Measurements from ENCODE around the gene GATA2.

GATA2 gene

DNA sequence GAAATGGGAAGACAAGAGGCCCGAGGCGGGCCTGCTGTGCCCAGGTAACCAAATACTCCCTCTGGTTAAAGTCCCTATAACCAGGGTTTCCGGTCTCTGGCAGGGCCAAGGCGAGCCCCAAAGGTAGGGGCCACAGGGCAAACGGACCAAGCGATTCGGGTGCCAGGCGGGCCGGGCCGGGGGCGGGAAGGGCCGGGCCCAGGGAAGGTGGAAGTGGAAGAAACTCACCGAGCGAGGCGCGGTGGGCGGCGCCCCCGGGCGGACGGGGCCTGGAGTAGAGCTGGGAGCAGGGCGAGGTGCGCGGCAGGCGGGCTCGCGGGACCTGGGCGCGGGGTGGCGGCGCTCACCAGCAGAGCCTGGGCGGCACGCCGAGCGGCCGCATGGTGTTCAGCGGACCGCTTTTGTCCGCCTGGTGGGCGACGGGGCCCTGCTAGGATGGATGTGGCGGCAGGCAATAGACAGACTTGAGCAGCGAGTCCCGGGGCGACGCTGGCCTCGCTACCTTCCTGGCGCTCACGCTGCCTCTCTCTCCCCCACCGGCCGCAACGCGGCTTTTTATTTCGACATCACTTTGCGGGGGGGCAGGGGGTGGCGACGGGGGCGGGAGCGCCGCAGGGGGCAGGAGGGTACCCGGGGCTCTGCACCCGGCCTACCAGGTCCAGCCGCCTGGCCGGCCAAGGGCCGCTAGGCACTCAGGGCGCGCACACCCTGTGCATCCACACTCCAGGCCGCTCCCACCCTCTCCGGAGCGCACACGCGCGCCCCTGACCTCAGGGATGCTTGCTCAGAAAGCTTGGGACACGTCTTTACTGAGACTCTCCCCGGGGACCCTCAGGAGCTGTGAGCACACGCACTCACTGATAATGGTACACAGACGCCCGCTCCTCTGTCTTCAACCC is at the start of gene GATA2:
GATA2 (minus strand) TSS at position 531 of the 899 bp plus-strand sequence. CDS start 6,170 bp downstream, outside the sequence.
- DNase-seq (ENCODE audit: low read depth in 1 of 2, low spot score in 1 of 2) = no peak

DNA sequence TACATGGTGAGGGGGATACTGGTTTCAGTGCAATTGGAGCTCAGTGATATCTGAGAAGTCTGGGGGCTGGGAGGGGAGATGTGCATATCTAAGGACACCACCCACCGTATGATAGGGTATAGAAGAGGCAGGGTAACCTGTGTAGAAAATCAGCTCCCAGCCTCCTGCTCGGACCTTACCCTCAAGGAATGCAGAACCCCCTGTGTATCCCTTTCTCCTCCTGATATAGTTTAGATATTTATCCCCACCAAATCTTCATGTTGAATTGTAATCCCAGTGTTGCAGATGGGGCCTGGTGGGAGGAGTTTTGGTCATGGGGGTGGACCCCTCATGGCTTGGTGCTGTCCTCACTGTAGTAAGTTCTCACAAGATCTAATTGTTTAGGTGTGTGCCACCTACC is 48.2 kb upstream of the GATA2 start:
- no peak for DNase-seq (ENCODE audit: low read depth in 1 of 2, low spot score in 1 of 2)

DNA sequence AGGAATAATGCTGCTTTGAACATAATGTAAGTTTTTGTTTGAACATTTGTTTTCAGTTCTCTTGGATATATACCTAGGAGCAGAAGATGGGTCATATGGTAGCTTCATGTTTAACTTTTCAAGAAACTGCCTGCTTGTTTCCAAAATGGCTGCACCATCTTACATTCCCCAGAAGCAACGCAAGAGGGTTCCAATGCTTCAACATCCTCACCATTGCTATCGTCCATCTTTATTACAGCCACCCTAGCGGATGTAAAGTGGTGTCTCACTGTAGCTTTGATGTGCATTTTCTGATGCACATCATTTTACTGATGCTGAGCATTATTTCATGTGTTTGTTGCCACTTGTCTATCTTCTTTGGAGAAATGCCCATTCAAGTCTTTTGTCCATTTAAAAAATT is 46.4 kb upstream of the GATA2 start:
- DNase-seq (ENCODE audit: low read depth in 1 of 2, low spot score in 1 of 2) = no peak

DNA sequence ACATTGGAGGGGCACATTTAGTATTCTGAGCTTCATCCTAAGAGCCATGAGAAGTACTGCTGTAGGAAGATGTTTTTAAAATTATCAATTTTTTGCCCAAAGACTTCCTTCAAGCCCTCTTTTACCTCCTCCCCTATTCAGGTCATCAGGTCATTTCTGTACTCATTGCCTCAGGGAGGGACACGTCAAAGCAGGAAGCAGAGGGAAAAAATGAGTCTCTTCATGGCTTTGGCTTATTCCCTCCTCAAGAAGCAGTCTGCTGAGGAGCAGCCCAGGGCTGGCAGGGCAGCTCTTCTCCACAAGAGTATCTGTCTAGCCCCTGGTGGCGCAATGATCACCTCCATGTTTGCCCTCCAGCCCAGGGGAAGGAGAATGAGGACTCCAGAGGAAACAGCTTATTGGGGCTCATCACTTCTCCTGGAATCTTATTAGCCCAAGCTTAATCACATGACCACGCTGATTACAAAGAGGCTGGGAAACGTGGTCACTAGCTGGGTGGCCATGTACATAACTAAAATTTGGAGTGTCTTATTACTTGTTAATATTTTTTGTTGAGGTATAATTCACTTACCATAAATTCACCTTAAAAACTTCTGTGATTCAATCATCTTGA is 44.2 kb upstream of the GATA2 start:
- DNase-seq (ENCODE audit: low read depth in 1 of 2, low spot score in 1 of 2) = no peak

DNA sequence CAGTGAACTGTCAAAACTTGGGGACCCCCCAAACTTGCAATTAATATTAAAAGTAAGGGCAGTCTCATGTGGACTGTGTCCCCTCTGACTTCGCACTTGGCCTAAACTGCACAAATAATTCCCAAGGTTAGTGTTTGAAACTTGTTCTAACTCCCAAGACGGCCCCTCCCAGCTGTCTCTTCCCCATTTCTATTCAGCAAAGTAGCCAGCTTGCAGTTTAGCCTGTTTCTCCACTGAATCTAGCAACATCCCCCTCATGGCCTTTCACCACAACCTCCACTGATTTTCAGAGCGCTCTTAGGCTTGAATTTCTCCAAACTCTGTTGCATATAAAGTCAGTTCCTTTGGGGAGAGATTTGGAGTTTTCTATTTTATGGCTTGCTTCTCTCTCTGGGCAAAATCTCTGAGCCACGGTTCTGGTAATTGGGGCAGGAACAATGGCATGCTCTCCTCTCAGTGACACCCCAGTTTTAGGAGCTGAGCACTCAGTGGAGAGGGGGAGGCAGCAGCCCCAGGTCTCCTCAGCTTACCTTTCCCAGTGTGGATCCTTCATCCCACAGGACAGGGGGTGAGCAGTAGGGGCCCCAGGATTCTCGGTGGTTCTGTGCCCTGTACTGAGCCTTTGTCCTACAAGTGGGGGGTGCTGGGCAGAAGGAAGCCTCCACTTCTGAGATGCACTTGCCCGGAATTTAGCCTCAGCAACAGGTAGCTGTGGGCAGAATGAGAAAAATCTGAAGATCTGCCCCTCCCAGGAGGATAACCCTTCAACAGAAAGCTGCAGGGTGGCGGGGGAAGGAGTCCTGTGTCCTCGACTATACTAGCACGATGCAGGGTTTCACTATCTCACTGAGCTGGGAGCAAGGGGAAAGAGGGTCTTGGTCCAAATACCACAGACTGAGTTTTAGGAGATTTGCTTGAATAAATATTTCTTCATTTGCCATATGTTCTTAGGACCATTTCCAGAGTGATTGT is 39.3 kb upstream of the GATA2 start:
- no peak for DNase-seq (ENCODE audit: low read depth in 1 of 2, low spot score in 1 of 2)

DNA sequence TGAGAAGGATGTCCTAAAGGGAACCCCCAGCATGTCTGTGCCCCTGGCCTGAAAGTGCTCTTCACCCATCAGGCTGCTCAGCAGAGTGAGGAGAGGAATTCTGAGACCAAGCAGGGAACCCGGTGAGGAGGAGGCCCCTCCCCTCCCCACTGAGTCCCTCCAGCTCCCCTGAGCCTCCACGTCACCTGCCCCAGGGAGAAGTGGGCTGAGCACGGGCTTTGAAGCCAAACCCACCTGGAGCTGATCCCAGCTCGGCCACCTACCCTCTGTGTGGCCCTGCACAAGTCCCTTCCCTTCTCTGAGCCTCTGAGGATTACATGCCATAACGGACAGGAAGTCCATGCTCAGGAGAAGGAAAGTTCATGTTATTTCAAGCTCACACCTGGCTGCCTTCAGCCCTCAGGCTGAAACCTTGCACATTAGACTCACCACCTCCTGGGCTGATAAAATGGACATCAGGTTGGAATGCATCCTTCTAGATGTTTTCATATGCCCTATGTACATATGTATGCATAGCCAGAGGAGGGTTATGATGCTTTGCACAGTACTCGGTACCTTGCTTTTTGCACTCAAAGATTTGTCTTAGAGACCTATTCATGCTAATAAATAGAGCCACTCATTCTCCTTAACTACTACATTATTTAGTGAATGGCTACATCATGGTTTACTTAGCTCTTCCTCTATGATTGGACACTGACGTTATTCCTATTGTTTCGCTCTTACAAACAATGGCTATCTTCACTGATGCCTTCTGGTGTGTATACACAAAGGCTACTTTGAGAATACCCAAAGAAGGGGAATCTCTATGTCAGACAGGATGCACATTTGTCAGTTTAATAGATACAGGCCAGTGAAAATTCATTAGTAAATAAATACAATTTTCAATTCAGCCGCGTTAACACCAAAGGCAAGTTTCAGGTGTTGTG is 31.6 kb upstream of the GATA2 start:
- no peak for DNase-seq (ENCODE audit: low read depth in 1 of 2, low spot score in 1 of 2)

DNA sequence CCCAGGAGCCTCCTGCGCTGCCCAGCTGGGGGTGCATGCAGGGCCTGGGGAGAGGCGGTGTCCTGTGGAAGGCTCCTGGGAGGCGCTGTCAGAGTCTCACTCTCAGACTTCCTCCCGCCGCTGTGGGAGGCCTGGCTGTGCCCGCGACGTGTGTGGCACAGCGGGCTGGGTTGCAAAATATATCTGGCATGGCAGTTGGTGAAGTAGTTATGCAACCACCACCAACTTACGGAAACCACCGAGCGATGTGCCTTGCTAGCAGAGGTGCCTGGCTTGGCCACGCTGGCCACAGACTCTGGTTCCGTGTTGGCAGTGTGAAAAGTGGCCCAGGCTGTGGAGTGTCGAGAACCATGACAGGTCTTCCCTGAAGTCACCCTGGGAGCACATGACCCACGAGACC is 30.6 kb upstream of the GATA2 start:
- no peak for DNase-seq (ENCODE audit: low read depth in 1 of 2, low spot score in 1 of 2)

DNA sequence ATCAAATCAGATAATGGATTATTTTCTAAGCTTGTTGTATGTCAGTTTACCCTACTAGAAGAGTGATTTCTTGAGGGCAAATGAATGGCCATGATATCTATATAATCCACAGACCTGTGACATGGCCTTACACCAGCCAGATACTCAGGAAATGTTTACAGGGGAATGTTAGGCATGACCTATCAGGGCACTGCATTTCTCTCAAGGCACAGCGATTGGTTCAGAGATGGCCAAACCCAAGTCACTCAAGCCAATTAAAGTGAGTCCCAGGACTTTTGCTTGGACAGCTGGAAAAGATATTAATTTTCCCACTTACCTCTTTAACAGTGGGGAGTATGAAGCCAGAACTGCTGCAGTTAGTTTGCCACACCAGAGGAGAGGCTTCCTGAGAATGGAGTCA is 28.7 kb upstream of the GATA2 start:
- no peak for DNase-seq (ENCODE audit: low read depth in 1 of 2, low spot score in 1 of 2)

DNA sequence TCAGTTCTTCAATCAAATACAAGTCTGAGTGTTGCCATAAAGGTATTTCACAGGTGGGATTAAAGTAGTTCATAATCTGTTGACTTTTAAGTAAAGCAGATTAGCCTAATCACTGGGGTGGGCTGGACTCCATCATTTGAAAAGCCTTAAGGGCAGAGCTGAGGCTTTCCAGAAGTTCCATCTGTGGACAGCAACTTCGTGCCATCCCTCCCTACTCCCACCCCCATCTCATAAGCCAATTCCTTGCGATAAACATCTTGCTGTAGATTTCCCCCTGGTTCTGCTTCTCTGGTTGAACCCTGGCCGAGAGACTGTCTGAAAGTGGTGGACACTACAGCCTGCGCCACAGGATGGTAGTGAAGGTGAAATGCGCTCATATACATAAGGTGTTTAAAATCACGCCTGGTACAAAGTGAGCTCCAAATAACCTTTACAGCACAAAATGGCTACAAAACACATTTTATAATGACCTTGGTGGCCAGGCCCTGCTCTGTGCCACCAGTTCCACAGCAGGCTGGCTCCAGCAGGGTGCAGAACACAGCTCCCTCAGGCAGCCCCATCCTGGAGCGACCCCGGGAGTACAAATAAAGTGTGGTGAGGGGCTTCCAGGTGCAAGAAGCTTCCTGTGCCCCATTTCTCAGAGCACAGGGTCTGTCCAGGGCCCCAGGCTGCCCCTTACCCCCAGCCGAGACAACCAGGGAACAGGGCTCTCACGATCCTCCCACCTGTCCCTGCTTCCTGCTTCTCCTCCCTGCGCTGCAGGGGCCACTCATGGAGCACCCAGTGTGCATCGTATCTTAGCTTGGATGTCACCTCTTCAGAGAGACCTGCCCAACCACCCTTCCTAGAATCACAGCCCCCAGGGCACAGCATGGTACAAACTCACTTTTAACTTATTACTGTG is 25.8 kb upstream of the GATA2 start:
- DNase-seq (ENCODE audit: low read depth in 1 of 2, low spot score in 1 of 2) = no peak

DNA sequence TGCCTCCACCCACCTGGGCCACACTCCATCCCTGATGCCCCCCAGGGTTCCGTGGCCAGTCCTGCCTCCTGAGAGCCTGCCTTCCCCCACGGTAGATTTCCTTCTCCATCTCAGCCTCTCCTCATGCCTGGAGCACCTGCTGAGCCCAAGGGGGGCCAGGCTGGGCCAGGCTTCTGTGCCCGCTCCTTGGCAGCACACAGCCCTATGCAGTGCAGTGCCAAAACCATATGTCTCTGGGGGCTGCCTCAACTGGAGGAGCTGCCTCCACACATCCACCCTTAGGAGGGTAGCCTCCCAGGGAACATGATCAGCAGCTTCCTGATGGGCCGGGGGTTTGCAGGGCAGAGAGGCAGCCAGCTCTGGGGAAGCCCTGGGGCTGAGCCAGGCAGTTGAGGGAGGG is 24.6 kb upstream of the GATA2 start:
- DNase-seq (ENCODE audit: low read depth in 1 of 2, low spot score in 1 of 2) = no peak

DNA sequence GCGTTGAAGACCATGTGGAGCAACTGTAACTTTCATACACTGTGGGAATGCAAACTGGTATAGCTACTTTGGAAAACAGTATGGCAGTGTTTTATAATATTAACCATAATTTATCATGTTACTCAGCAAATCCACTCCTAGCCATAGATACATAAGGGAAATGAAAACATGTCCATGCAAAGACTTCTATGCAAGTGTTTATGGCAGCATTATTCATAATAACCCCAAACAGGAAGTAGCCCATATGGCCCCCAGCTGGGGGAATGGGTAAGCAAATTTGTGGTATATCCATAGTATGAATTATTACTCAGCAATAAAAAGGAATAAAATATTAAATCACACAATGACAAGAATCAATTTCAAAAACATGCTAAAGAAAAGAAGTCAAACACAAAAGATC is 23.0 kb upstream of the GATA2 start:
- no peak for DNase-seq (ENCODE audit: low read depth in 1 of 2, low spot score in 1 of 2)

DNA sequence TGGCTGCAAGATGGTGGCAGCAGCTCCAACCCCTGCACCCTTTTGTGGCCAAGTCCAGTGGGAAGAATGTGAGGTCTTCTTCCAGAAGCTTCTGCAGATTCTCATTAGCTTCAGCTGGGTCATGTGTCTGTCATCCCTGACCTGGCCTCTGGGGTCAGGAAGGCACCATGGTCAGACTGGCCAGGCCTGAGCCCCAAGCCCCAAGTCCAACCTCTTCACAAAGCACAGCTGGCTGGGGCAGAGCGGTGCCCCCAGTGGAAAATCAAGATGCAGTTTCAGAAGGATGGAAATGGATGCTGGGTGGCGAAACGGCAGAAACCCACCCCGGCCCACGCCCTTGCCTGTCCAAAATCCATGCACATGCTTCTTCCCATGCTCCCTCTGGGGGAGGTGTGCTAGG is 15.9 kb upstream of the GATA2 start:
- DNase-seq (ENCODE audit: low read depth in 1 of 2, low spot score in 1 of 2) = no peak

DNA sequence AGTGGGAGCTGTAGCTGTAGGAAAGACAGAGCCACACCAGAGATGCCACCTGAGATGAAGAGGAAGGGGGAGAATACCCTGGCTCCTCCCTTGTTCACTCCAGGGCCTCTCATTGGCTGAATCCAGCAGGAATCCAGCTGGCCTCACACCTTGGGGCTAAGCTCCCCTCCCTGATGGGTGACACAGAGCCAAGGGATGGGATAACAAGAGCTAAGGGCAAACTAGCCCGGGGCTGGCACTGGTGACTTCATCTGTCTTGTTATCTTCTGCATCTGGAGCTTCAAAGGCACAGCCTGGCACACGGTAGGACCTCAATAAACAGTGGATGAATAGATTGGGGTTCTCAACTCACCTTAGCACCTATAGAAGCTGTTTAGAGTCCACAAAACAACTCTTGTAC is 13.8 kb upstream of the GATA2 start:
- DNase-seq (ENCODE audit: low read depth in 1 of 2, low spot score in 1 of 2) = no peak

DNA sequence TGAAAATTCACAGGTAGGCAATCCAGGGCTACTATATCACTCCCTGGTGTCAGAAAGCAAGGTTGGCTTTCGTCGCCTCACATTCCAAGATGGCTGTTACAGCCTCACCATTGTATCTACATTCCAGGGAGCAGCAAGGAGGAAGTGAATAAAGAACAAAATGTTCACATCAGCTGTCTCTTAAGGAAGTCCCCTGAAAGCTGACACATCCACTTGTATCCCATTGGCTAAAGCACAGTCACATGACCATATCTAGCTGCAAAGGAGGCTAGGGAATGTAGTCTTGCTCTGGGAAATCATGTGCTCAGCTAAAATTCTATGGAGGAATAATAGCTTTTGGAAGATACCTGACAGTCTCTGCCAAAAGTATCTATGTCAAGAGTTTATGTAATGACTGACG is 12.8 kb upstream of the GATA2 start:
- DNase-seq (ENCODE audit: low read depth in 1 of 2, low spot score in 1 of 2) = no peak

DNA sequence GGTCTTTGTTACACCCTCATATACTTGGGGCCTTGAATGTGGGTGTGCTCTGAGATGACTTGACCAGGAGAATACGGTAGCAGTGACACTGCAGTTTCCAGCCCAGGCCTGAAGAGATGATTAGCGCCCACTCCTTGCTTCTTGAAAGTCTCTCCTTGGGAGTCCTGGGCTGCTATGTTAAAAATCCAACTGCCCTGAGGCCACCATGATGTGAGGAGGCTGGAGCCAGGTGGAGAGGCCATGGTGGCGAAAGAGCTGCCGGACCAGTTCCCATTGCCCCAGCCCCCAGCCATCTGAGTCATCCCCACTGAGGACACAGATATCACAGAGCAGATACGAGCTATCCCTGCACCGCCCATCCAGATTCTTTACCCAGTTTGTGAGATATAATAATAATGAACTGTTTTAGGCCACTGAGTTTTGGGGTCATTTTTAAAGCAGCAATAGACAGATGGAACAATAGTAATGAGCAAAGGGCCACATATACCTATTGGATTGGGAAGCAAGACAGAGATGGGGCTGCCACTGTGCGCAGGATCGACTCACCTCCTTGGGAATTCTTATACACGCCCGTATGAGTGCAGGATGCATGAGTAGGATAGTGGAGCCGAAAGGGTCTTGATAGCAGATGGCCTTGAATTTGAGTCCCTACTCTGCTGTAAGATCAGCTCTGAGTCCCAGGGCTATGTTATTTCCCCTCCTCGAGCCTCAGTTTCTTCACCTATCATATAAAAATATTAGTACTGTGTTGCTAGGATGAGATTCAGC is 12.1 kb upstream of the GATA2 start:
- DNase-seq (ENCODE audit: low read depth in 1 of 2, low spot score in 1 of 2) = no peak

DNA sequence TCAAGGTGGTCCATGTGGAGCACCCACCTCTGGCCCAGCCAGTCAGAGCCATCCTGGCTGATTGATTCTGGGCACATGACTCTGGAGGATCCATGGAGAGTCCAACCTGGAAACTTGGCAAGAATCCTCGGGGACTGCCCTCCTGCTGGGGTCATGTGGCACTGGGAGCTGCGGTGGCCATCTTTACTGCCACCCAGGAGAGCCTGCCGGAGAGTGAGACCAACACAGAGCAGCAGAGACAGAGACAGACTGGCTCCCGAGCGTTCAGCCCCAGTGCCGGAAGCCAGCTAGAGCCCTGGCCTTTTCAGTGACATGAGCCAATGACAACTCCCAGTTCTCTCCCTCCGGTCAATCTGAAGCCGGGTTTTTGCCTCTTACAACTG is 11.5 kb upstream of the GATA2 start:
- DNase-seq (ENCODE audit: low read depth in 1 of 2, low spot score in 1 of 2) = no peak

DNA sequence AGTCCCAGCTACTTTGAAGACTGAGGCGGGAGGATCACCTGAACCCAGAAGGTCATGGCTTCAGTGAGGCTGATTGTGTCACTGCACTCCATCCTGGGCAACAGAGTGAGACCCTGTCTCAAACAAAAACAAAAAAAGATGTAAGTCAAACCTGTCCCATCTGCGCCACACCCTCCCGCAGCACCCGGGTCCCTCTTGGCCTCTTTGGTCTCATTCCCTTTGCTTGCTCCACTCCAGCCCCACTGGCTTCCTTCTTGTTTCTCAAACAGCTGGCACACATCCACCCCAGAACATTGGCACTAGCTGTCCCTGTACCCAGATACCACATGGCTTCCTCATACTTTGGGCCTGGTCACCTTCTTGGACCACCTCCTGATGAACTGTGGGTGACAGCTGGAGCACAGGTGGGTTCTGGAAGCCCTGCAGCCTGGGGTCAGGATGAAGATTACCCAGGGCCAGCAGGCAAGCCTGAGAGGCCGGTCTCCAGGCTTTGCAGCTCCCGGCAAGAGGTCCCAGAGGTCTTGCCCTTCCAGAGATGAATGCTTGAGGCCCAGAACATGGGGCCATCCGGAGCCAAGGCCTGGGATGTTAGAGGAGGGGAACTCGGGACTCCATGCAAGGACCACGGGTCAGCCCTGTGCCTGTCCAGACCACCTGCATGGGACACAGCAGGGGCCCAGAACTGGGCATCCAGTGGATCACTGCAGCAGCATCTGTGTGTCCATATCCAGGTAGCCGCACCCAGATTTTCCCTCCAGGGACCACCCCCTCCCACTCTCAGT is 10.9 kb upstream of the GATA2 start:
- no peak for DNase-seq (ENCODE audit: low read depth in 1 of 2, low spot score in 1 of 2)

DNA sequence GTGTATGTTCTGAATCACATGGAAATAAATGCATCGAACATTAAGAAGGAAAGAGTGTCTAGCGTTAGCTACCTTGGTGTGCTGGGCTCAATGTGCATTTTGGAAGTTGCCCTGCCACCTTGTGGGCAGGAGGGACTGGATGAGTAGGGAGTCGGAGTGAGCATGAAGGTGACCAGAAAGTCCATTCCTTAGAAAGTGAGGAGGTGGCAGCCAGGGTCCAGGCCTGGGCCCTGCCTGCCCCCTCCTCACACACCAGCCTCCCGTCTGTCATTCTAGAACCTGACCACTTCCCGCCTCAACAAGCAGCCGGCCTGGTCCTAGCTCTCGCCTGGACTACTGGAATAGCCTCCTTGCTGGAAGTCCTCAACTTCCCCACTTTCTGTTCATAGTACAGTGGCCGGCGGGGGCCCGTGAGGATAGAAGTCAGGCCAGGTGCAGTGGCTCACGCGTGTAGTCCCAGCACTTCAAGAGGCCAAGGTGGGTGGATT is 10.2 kb upstream of the GATA2 start:
- no peak for DNase-seq (ENCODE audit: low read depth in 1 of 2, low spot score in 1 of 2)

All from activated CD4-positive, alpha-beta T cell treated with anti-CD3 and anti-CD28 coated beads, Interleukin-2, amount 50 U/mL, for 24 hours (primary cell).